CD4-positive, alpha-beta T cell treated with Interleukin-6 for 4 hours (primary cell): ENCODE data around the gene MAP2K5.

ENCODE experiments used
- DNase-seq: peaks from one replicate; pipeline ENCODE4 v3.0.0-alpha.2; 2020; ENCODE audit warnings: mixed read lengths

MAP2K5 gene

GRCh38 chr15:67678993-67679392, 136.5 kb downstream of the MAP2K5 start:
- DNase-seq: no peak

- no peak for DNase-seq
Observed at GRCh38 chr15:67680641-67681040, 138.1 kb downstream of the MAP2K5 start.

- DNase-seq: no peak
Observed at GRCh38 chr15:67685008-67685599, 142.6 kb downstream of the MAP2K5 start.

GRCh38 chr15:67685716-67686115, 143.2 kb downstream of the MAP2K5 start:
- no peak for DNase-seq

- no peak for DNase-seq
Observed at GRCh38 chr15:67690936-67691335, 148.4 kb downstream of the MAP2K5 start.

GRCh38 chr15:67691450-67691849, 148.9 kb downstream of the MAP2K5 start:
- DNase-seq: no peak

- no peak for DNase-seq
Observed at GRCh38 chr15:67692573-67692972, 150.1 kb downstream of the MAP2K5 start.

GRCh38 chr15:67696087-67696486, 153.6 kb downstream of the MAP2K5 start:
- no peak for DNase-seq

- no peak for DNase-seq
Observed at GRCh38 chr15:67700023-67700422, 157.5 kb downstream of the MAP2K5 start.

- no peak for DNase-seq
Observed at GRCh38 chr15:67701669-67702068, 159.2 kb downstream of the MAP2K5 start.

- DNase-seq: no peak
Observed at GRCh38 chr15:67707520-67708283, 165.2 kb downstream of the MAP2K5 start.

GRCh38 chr15:67708500-67708899, 166.0 kb downstream of the MAP2K5 start:
- DNase-seq: no peak

- DNase-seq: no peak
Observed at GRCh38 chr15:67715170-67715569, 172.7 kb downstream of the MAP2K5 start.

- DNase-seq: no peak
Observed at GRCh38 chr15:67716171-67716570, 173.7 kb downstream of the MAP2K5 start.

GRCh38 chr15:67717776-67718175, 175.3 kb downstream of the MAP2K5 start:
- DNase-seq: no peak

GRCh38 chr15:67719330-67719959, 176.9 kb downstream of the MAP2K5 start:
- DNase-seq: no peak

GRCh38 chr15:67720556-67721175, 178.2 kb downstream of the MAP2K5 start:
- no peak for DNase-seq

GRCh38 chr15:67722030-67722817, 179.7 kb downstream of the MAP2K5 start:
- no peak for DNase-seq

GRCh38 chr15:67723294-67724024, 181.0 kb downstream of the MAP2K5 start:
- no peak for DNase-seq

- DNase-seq: no peak
Observed at GRCh38 chr15:67724691-67725375, 182.3 kb downstream of the MAP2K5 start.

- DNase-seq: no peak
Observed at GRCh38 chr15:67730135-67730534, 187.6 kb downstream of the MAP2K5 start.
